Superior temporal gyrus (tissue), 1 donor: Measurements from ENCODE around the gene CDKL4.
"Not testable (repeated sequence)": the region's sequence is repeated elsewhere in the genome, so short reads cannot be mapped to it uniquely, and the experiment has no call there.

Experiments
- DNase-seq: peaks from one replicate; pipeline ENCODE4 v3.0.0-alpha.2; 2016; ENCODE audit errors: extremely low spot score

CDKL4 gene

GRCh38 chr2:39179974-39180960 lies 63.5 kb downstream of the CDKL4 start:
- DNase-seq, result no peak

GRCh38 chr2:39178756-39179155 lies 65.0 kb downstream of the CDKL4 start:
- no peak for DNase-seq

DNA sequence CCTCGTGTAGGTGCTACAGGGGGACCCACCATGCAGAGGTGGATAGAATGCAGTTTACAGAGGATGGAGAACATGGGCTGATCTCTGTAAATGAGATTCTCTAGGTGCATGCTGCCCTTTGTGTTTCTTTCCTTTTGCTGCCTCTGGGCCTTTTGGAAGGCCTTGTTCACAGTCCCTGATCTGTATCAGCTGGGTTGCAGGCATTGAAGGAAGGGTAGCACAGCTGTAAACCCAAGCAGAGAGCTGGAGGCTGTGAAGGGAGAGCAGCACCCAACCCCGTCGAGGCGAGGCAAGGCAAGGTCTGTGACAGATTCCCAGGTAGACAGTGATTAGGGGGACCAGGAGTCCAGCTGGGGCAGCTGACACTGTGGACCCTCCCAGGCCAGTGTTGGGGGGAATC lies 66.8 kb downstream of the CDKL4 start:
- no peak for DNase-seq

GRCh38 chr2:39175026-39175812 lies 68.6 kb downstream of the CDKL4 start:
- DNase-seq, result no peak

- DNase-seq, result no peak
These were observed 69.7 kb downstream of the CDKL4 start for GRCh38 chr2:39174022-39174421.

- not testable (repeated sequence) for DNase-seq
These were observed 71.6 kb downstream of the CDKL4 start for GRCh38 chr2:39172047-39172706.

DNA sequence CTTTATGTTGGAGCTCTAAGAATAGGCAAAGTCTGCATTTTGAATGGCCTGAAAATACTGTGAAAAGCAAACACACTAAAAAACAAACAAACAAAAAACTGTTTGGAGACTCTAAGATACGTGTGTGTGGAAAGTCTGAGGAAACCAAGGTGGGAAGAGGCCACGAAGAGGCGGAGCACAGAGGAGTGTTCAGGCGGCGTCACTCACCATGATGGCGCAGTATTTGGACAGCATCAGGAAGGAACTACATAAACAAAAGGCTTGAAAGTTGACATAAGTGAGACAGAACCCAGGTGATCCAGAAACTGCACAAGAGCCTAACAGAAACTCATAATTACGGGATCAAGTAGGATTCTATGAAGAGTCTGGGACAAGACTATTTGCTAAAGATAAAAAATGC lies 72.1 kb downstream of the CDKL4 start:
- DNase-seq, result no peak

GRCh38 chr2:39164089-39164488 lies 79.7 kb downstream of the CDKL4 start:
- DNase-seq, result no peak

DNA sequence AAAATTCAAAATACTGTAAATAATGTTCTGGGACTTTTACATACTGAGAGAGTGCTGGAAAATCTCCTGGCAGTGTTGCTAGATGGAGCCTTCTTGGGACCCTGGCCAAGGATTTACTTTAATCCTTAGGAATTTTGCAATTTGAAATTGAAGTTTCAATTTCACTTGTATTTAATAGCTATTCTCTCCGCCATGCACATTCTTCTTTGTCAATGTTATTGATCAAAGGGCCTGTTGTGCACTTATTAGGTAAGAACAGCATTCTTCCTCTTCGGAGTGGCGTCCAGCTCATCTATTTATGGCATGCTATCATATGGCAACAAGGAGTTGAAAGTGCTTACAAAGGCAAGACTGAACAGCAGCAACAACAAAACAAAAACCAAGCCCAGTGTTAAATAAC lies 82.8 kb downstream of the CDKL4 start:
- DNase-seq, result no peak

DNA sequence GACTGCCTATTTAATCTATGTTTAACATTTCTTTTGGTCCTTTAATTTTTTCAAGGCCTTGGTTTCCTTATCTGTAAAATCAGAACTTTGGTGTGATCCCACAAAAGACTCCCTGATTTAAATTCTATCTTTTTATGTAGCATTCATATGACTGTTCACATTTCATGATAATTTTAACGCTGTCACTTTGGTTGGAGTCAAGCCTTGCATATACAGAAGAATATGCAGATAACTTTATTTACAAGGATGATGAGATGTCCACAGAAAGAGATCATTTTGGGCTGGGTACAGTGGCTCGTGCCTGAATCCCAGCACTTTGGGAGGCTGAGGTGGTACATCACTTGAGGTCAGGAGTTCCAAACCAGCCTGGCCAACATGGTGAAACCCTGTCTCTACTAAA lies 84.5 kb downstream of the CDKL4 start:
- DNase-seq, result no peak

- no peak for DNase-seq
These were observed 85.4 kb downstream of the CDKL4 start for GRCh38 chr2:39158351-39158750.

- no peak for DNase-seq
These were observed 86.9 kb downstream of the CDKL4 start for GRCh38 chr2:39156846-39157245.

DNA sequence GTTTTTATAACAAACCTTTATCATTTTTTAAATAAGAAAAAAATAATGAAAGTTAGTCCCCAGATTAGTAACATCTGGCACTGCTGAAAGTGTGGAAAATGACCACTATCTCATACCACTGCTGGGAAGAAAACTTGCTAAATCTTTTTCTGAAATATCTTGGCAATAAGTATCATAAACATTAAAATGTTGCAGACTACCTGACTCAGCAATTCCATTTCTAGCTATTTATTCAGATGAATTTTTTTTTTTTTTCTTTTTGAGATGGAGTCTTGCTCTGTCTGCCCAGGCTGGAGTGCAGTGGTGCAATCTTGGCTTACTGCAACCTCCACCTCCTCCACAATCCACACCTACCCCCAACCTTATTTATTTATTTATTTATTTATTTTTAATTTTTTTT lies 87.7 kb downstream of the CDKL4 start:
- no peak for DNase-seq

DNA sequence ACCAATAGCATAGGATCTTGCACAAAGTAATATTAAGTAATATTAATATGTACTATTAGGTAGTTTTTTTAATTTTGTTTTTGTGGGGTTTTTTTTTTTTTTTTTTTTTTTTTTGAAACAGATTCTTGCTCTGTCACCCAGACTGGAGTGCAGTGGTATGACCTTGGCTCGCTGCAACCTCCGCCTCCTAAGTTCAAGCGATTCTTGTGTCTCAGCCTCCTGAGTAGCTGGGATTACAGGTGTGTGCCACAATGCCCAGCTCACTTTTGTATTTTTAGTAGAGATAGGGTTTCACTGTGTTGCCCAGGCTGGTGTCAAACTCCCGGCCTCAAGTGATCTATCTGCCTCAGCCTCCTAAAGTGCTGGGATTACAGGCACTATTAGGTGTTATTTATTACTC lies 88.2 kb downstream of the CDKL4 start:
- not testable (repeated sequence) for DNase-seq

- no peak for DNase-seq
These were observed 88.8 kb downstream of the CDKL4 start for GRCh38 chr2:39154944-39155343.

GRCh38 chr2:39153312-39153711 lies 90.5 kb downstream of the CDKL4 start:
- no peak for DNase-seq

DNA sequence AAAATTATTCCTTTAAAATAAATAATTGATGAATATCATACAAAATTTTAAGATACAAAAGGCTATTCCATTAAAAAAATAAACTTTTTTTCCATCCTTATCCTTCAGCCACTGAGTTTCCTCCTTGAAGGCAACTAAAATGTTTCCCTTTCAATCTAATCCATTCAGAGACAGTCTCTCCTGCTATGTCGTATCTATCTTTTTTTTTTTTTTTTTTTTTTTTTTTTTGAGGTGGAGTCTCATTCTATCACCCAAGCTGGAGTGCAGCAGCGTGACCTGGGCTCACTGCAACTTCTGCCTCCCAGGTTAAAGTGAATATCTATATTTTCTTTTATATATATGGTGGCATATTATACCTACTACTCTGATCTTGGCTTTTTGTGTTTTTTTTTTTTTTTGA lies 91.3 kb downstream of the CDKL4 start:
- DNase-seq, result no peak

- no peak for DNase-seq
These were observed 92.8 kb downstream of the CDKL4 start for GRCh38 chr2:39150890-39151497.

- DNase-seq, result no peak
These were observed 93.6 kb downstream of the CDKL4 start for GRCh38 chr2:39150102-39150562.

- DNase-seq, result no peak
These were observed 97.1 kb downstream of the CDKL4 start for GRCh38 chr2:39146630-39147029.

DNA sequence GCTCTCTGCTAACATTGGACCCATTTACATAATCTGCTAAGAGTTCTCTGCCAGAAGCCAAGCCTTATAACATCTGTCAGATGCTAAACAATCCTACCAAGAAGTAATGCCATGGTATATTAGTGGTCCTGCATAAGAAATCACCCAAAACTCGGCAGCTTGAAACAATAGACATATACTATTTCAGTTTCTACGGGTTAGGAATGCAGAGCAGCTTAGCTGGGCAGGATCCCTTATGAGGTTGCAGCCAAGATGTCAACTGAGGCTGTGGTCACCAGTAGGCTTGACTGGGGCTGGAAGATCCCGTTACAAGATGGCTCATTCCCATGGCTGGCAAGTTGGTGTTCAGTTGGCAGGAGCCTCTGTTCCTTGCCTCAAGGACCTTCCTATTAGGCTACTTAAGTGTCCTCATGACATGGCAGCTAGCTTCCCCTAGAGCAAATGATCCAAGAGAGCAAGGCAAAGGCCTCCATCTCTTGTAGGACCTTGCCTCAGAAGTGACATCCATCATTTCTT lies 97.8 kb downstream of the CDKL4 start:
- DNase-seq, result no peak
